Measurements from ENCODE around the gene MFAP5. TPM values are rescaled to one million over a fixed set of nuclear protein-coding genes. Genes with fewer than 3 reads are reported as not detected.

The MFAP5 gene
- polyA plus RNA-seq, 1 donor, result 7.6 TPM

- peak overlapping the region; percentile 81 for H3K4me3 ChIP-seq (ENCODE audit: low read length)
- peak overlapping the region; percentile 96 for H3K27ac ChIP-seq (ENCODE audit: low read length)
- H3K27me3 ChIP-seq (ENCODE audit: control insufficient read depth, insufficient read depth, low read length), result no peaks in the 10 kb centered on the region
- DNase-seq, result peak; percentile 55 to 83
- 0% methylated on average over 1 of the region's 6 CpGs for WGBS (ENCODE audit: insufficient coverage, low lambda C conversion rate)
- H3K9me3 ChIP-seq (ENCODE audit: control insufficient read depth, low read depth, low read length), result peaks cover 5% of the 10 kb centered on the region
- peaks cover 9% of the 10 kb centered on the region for H3K4me1 ChIP-seq (ENCODE audit: control insufficient read depth, insufficient read depth, low read length)
- no peaks in the 10 kb centered on the region for H3K36me3 ChIP-seq (ENCODE audit: control insufficient read depth, insufficient read depth, low read length)
These were observed 33.9 kb upstream of the MFAP5 start for GRCh38 chr12:8696442-8697090.

DNA sequence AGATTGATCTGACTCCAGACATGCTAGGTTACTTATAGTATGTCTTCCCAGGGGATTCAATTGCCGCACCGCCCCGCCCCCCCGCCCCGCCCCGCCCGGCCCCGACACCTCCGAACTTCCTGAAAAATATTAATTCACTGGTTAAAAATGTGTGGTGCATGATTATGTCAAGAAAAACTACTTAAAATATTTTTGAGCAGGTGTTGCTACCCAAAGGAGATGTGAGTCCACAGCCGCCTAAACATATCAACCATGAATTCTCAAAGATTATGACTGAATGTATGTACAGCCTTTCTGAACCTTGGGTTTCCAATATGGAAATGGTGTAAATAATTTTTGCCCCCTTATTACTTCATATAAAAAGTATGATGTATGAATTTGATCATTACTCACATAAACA, 32.5 kb upstream of the MFAP5 start:
- no peak overlapping the region for H3K27ac ChIP-seq (ENCODE audit: low read length)
- no CpG with 5 or more reads among the region's 10 CpGs for WGBS (ENCODE audit: insufficient coverage, low lambda C conversion rate)
- no peaks in the 10 kb centered on the region for H3K36me3 ChIP-seq (ENCODE audit: control insufficient read depth, insufficient read depth, low read length)
- no peak for DNase-seq
- peaks cover 5% of the 10 kb centered on the region for H3K9me3 ChIP-seq (ENCODE audit: control insufficient read depth, low read depth, low read length)
- peaks cover 9% of the 10 kb centered on the region for H3K4me1 ChIP-seq (ENCODE audit: control insufficient read depth, insufficient read depth, low read length)
- no peaks in the 10 kb centered on the region for H3K27me3 ChIP-seq (ENCODE audit: control insufficient read depth, insufficient read depth, low read length)
- H3K4me3 ChIP-seq (ENCODE audit: low read length), result no peak overlapping the region

DNA sequence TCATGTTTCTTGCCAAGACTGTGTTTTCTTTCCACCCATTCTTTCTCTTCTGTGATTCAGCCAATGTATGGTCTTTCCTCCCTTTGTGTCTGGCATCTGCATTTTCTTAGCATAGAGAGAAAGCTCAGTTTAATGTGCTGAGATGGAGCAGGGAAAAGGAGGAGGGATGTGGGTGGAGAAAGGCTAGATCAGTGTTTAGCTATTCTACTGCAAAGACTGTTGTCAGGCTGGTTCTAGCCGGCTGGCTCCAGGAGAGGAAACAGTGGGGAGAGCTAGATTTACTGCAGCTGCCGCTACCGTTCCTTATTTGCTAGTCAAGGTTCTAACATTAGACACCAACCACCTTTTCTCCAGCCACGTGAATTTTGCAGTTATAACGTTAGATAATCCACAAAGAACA, 29.9 kb upstream of the MFAP5 start:
- H3K27me3 ChIP-seq (ENCODE audit: control insufficient read depth, insufficient read depth, low read length), result no peaks in the 10 kb centered on the region
- H3K27ac ChIP-seq (ENCODE audit: low read length), result peak overlapping the region; percentile 48
- H3K36me3 ChIP-seq (ENCODE audit: control insufficient read depth, insufficient read depth, low read length), result no peaks in the 10 kb centered on the region
- peak; percentile 39 to 70 for DNase-seq
- peaks cover 9% of the 10 kb centered on the region for H3K4me1 ChIP-seq (ENCODE audit: control insufficient read depth, insufficient read depth, low read length)
- H3K9me3 ChIP-seq (ENCODE audit: control insufficient read depth, low read depth, low read length), result peaks cover 2% of the 10 kb centered on the region
- H3K4me3 ChIP-seq (ENCODE audit: low read length), result no peak overlapping the region
- 0% methylated on average over 2 of the region's 5 CpGs for WGBS (ENCODE audit: insufficient coverage, low lambda C conversion rate)

DNA sequence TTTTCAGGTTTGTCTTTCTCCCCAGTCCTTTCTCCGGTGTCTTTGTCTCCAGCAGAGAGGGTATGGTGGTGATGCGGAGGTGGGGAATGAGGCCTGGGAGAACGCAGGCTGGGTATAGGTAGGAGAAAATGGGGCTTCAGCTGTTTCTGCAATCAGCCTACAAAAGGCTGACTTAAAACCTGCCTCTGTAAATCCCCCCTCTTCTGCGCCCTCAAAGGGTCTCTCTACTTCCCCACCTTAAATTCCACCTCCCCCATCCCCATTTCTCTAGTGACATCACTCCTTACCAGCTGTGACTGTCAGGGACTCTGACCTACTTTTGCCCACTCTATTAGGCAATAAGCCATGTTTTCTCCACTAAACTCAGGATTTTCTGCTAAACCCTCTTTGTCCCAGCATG, 27.1 kb upstream of the MFAP5 start:
- Histone ChIP-seq H3K9me3 (ENCODE audit: control insufficient read depth, low read depth, low read length) (no peaks in the 10 kb centered on the region), H3K27ac (ENCODE audit: low read length) (no peak overlapping the region), H3K27me3 (ENCODE audit: control insufficient read depth, insufficient read depth, low read length) (no peaks in the 10 kb centered on the region), H3K4me1 (ENCODE audit: control insufficient read depth, insufficient read depth, low read length) (peaks cover 9% of the 10 kb centered on the region), H3K4me3 (ENCODE audit: low read length) (no peak overlapping the region), H3K36me3 (ENCODE audit: control insufficient read depth, insufficient read depth, low read length) (no peaks in the 10 kb centered on the region)
- 100% methylated on average over 2 of the region's 4 CpGs for WGBS (ENCODE audit: insufficient coverage, low lambda C conversion rate)
- no peak for DNase-seq

DNA sequence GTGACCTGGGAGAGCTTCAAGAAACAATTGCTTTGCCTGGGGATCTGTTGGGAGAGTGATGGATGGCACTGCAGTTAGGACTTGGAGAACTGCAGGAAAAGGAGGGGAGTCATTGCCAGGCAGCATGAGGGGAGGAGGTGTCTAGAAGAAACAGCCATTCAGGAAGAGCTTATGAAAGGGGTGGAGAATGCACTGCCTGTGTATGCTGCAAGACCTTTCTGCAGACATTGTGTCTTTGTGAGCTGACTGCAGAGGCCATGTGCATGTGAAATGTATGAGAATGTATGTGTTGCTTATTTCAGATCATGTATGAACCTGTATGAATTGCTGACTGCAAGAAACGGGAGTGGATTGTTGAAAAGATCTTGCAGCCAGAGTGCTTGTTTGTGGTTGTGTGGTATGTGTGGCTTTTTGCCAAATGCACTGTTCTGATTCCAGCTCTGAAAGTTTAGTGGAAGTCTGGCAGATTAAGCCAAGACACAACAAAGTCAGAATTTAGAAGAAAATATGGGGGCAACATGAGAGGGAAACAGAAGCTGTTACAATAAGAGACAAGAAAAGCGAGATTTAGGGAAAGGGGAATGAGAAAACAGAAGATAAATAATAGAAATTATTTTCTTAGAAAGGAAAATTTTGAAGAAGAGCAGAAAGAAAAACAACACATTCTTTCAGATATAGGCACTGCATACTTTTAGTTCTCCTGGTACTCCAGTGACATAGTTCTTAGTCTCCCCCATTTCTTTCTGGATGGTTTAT, 25.4 kb upstream of the MFAP5 start:
- Histone ChIP-seq H3K27me3 (ENCODE audit: control insufficient read depth, insufficient read depth, low read length) (no peaks in the 10 kb centered on the region), H3K9me3 (ENCODE audit: control insufficient read depth, low read depth, low read length) (no peaks in the 10 kb centered on the region), H3K27ac (ENCODE audit: low read length) (peak overlapping the region; percentile 65), H3K4me1 (ENCODE audit: control insufficient read depth, insufficient read depth, low read length) (peaks cover 9% of the 10 kb centered on the region), H3K4me3 (ENCODE audit: low read length) (no peak overlapping the region), H3K36me3 (ENCODE audit: control insufficient read depth, insufficient read depth, low read length) (no peaks in the 10 kb centered on the region)
- WGBS (ENCODE audit: insufficient coverage, low lambda C conversion rate), result 54% methylated on average over 2 of the region's 2 CpGs
- peak; percentile 68 for DNase-seq

GRCh38 chr12:8685051-8685450, 22.4 kb upstream of the MFAP5 start:
- H3K9me3 ChIP-seq (ENCODE audit: control insufficient read depth, low read depth, low read length), result no peaks in the 10 kb centered on the region
- 75% methylated on average over 2 of the region's 2 CpGs for WGBS (ENCODE audit: insufficient coverage, low lambda C conversion rate)
- DNase-seq, result no peak
- no peaks in the 10 kb centered on the region for H3K27me3 ChIP-seq (ENCODE audit: control insufficient read depth, insufficient read depth, low read length)
- no peaks in the 10 kb centered on the region for H3K36me3 ChIP-seq (ENCODE audit: control insufficient read depth, insufficient read depth, low read length)
- H3K4me3 ChIP-seq (ENCODE audit: low read length), result no peak overlapping the region
- no peaks in the 10 kb centered on the region for H3K4me1 ChIP-seq (ENCODE audit: control insufficient read depth, insufficient read depth, low read length)
- H3K27ac ChIP-seq (ENCODE audit: low read length), result no peak overlapping the region

DNA sequence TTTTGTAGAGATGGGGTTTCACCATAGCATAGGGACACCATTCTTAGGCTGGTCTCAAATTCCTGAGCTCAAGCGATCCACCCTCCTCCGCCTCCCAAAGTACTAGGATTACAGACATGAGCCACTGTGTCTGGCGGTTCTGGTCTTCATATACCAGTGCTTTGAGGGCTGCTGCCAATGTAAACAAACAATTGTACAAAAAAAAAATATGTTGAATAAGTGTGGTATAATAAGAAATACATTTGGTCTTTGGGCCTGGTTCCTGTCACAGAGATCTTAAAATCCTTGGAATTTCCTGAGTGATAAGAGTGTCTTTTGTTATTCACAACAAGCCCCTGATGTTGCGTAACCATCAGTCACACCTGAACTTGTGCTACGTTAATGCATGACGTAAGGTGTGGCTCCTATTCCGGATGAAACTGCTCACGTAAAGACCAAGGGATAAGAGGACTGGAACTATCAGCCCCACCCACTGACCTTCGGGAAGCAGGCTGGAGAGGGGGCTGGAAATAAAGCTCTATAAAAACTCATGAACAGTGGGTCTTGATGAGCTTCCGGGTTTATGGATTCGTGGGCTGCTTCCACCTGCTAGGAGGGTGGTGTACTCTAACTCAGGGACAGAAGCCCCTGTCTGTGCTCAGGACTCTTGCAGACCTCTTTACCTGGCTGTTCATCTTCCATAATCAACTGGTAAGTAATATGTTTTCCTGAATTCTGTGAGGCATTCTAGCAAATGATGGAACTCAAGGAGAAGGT, 18.7 kb upstream of the MFAP5 start:
- H3K36me3 ChIP-seq (ENCODE audit: control insufficient read depth, insufficient read depth, low read length), result no peaks in the 10 kb centered on the region
- H3K9me3 ChIP-seq (ENCODE audit: control insufficient read depth, low read depth, low read length), result no peaks in the 10 kb centered on the region
- H3K4me3 ChIP-seq (ENCODE audit: low read length), result no peak overlapping the region
- no peaks in the 10 kb centered on the region for H3K27me3 ChIP-seq (ENCODE audit: control insufficient read depth, insufficient read depth, low read length)
- no peaks in the 10 kb centered on the region for H3K4me1 ChIP-seq (ENCODE audit: control insufficient read depth, insufficient read depth, low read length)
- WGBS (ENCODE audit: insufficient coverage, low lambda C conversion rate), result 43% methylated on average over 1 of the region's 11 CpGs
- H3K27ac ChIP-seq (ENCODE audit: low read length), result peak overlapping the region; percentile 30
- DNase-seq, result peak; percentile 80 to 90

DNA sequence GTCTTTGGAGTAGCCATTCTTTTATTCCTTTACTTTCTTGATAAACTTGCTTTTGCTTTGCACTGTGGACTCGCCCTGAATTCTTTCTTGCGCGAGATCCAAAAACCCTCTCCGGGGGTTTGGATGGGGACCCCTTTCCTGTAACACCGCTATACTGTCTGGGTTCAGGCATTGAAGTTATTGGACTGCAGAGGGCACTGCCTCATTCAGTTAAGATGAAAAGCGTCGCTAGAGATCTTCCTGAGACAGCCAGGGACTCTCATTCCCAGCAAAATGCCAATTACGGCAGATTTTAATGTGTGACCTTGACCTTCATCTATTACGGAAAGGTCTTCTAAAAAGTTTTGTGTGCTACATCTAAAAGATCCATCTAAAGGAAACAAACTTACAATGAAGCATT, 17.9 kb upstream of the MFAP5 start:
- DNase-seq, result no peak
- 84% methylated on average over 4 of the region's 9 CpGs for WGBS (ENCODE audit: insufficient coverage, low lambda C conversion rate)
- H3K4me1 ChIP-seq (ENCODE audit: control insufficient read depth, insufficient read depth, low read length), result no peaks in the 10 kb centered on the region
- no peaks in the 10 kb centered on the region for H3K9me3 ChIP-seq (ENCODE audit: control insufficient read depth, low read depth, low read length)
- no peaks in the 10 kb centered on the region for H3K27me3 ChIP-seq (ENCODE audit: control insufficient read depth, insufficient read depth, low read length)
- H3K4me3 ChIP-seq (ENCODE audit: low read length), result no peak overlapping the region
- no peaks in the 10 kb centered on the region for H3K36me3 ChIP-seq (ENCODE audit: control insufficient read depth, insufficient read depth, low read length)
- H3K27ac ChIP-seq (ENCODE audit: low read length), result no peak overlapping the region

- no peaks in the 10 kb centered on the region for H3K4me1 ChIP-seq (ENCODE audit: control insufficient read depth, insufficient read depth, low read length)
- no peak overlapping the region for H3K27ac ChIP-seq (ENCODE audit: low read length)
- no peak for DNase-seq
These were observed 16.1 kb upstream of the MFAP5 start for GRCh38 chr12:8678661-8679111.

DNA sequence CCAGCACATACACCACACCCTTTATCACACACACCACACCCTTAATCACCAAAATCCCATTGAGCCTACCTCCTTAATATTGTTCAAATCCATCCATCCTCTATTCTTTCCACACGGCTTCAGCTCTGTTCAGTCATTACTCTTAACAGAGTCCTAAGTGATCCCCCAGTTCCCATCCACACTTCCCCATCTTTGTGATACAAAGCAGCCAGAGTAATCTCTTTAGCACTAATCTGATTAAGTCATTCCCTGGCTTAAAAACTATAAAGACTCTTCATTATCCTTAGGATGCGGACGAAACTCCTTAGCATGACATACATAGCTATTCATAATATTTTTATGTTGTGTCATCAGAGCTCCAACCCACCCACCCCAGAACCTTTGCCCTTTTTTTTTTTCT, 14.7 kb upstream of the MFAP5 start:
- Histone ChIP-seq H3K4me3 (ENCODE audit: low read length) (no peak overlapping the region), H3K4me1 (ENCODE audit: control insufficient read depth, insufficient read depth, low read length) (no peaks in the 10 kb centered on the region), H3K36me3 (ENCODE audit: control insufficient read depth, insufficient read depth, low read length) (no peaks in the 10 kb centered on the region), H3K9me3 (ENCODE audit: control insufficient read depth, low read depth, low read length) (no peaks in the 10 kb centered on the region), H3K27me3 (ENCODE audit: control insufficient read depth, insufficient read depth, low read length) (no peaks in the 10 kb centered on the region), H3K27ac (ENCODE audit: low read length) (no peak overlapping the region)
- no peak for DNase-seq
- 94% methylated on average over 2 of the region's 3 CpGs for WGBS (ENCODE audit: insufficient coverage, low lambda C conversion rate)

More at GRCh38 chr12:8678661-8679111, 16.1 kb upstream of the MFAP5 start:
- Histone ChIP-seq H3K9me3 (ENCODE audit: control insufficient read depth, low read depth, low read length) (no peaks in the 10 kb centered on the region), H3K27me3 (ENCODE audit: control insufficient read depth, insufficient read depth, low read length) (no peaks in the 10 kb centered on the region), H3K36me3 (ENCODE audit: control insufficient read depth, insufficient read depth, low read length) (no peaks in the 10 kb centered on the region), H3K4me3 (ENCODE audit: low read length) (no peak overlapping the region)
- WGBS (ENCODE audit: insufficient coverage, low lambda C conversion rate), result 86% methylated on average over 1 of the region's 3 CpGs
